ENCODE measurements around the gene CACNG1. TPM values are rescaled to one million over a fixed set of nuclear protein-coding genes. Genes with fewer than 3 reads are reported as not detected.
"Not testable (repeated sequence)": the region's sequence is repeated elsewhere in the genome, so short reads cannot be mapped to it uniquely, and the experiment has no call there.

The CACNG1 gene
- total and polyA plus RNA-seq, 3 donors from 2014 or later = 0.69 TPM; not detected in 2

- TF ChIP-seq, protein P1, sequence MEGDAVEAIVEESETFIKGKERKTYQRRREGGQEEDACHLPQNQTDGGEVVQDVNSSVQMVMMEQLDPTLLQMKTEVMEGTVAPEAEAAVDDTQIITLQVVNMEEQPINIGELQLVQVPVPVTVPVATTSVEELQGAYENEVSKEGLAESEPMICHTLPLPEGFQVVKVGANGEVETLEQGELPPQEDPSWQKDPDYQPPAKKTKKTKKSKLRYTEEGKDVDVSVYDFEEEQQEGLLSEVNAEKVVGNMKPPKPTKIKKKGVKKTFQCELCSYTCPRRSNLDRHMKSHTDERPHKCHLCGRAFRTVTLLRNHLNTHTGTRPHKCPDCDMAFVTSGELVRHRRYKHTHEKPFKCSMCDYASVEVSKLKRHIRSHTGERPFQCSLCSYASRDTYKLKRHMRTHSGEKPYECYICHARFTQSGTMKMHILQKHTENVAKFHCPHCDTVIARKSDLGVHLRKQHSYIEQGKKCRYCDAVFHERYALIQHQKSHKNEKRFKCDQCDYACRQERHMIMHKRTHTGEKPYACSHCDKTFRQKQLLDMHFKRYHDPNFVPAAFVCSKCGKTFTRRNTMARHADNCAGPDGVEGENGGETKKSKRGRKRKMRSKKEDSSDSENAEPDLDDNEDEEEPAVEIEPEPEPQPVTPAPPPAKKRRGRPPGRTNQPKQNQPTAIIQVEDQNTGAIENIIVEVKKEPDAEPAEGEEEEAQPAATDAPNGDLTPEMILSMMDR (IDR thresholded peaks at IDR 0.05) = no peak
- no peak for TF ChIP-seq POLR2A (IDR thresholded peaks at IDR 0.05)
- WGBS, 2 donors = 87 to 92% methylated on average over 5 of the region's 5 CpGs
- DNase-seq = no peak
- intact Hi-C loops (cut with DNase I; ENCODE audit: low total_unique reads) = no loop called here
- Histone ChIP-seq H3K27ac (no peak overlapping the region), H3K9me3 (no peaks in the 10 kb centered on the region), H3K27me3 (no peaks in the 10 kb centered on the region), H3K36me3 (ENCODE audit: low read depth, missing control alignments) (no peaks in the 10 kb centered on the region), H3K4me3 (no peak overlapping the region), H3K4me1 (no peaks in the 10 kb centered on the region)
These were observed 47.9 kb downstream of the CACNG1 start for GRCh38 chr17:67092291-67092690.

- H3K9me3 ChIP-seq; H3K4me1 ChIP-seq; H3K27ac ChIP-seq; H3K4me3 ChIP-seq; intact Hi-C loops (cut with DNase I; ENCODE audit: low total_unique reads); DNase-seq; H3K36me3 ChIP-seq (ENCODE audit: low read depth, missing control alignments); H3K27me3 ChIP-seq: not testable (repeated sequence)
- 68 to 87% methylated on average over 5 to 7 of the region's 7 CpGs for WGBS, 2 donors
These were observed 48.4 kb downstream of the CACNG1 start for GRCh38 chr17:67092710-67093109.

DNA sequence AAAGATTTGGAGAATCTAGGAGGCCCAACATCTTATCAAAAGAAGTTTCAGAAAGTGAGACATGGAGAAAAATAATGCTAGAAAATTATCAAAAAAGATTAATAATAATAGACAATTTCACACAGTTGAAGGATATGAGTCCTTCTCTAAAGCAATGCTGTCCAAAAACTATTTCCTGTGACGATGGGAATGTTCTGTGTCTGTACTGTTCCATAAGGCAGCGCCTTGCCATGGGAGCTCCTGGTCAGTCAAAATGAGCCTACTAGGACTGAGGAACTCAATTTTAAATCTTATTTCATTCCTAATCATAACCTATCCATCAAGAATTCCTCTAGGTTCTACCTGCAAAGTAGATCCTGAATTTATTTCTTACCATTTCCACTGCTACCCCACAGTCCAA lies 49.0 kb downstream of the CACNG1 start:
- Histone ChIP-seq H3K27me3 (no peaks in the 10 kb centered on the region), H3K4me3 (no peak overlapping the region), H3K9me3 (no peaks in the 10 kb centered on the region), H3K4me1 (no peaks in the 10 kb centered on the region), H3K36me3 (ENCODE audit: low read depth, missing control alignments) (no peaks in the 10 kb centered on the region), H3K27ac (no peak overlapping the region)
- no peak for TF ChIP-seq POLR2A (IDR thresholded peaks at IDR 0.05)
- TF ChIP-seq, protein P1 (IDR thresholded peaks at IDR 0.05) = no peak
- intact Hi-C loops (cut with DNase I; ENCODE audit: low total_unique reads) = no loop called here
- DNase-seq = no peak
- 65 to 78% methylated on average over 2 of the region's 2 CpGs for WGBS, 2 donors

DNA sequence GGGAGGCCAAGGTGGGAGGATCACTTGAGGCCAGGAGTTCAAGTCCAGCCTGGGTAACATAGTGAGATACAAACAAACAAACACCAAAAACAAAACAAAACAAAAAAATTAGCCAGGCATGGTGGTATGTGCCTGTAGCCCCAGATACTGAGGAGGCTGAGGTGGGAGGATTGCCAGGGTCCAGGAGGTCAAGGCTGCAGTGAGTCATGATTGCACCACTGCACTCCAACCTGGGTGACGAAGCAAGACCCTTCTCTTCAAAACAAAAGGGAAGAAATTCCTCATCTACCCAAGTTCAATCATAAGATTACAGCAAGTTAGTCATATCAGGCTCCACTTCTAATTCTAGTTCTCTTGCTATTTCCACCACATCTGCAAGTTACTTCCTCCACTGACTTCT lies 50.9 kb downstream of the CACNG1 start:
- intact Hi-C loops (cut with DNase I; ENCODE audit: low total_unique reads); H3K27me3 ChIP-seq; H3K4me1 ChIP-seq; DNase-seq; H3K4me3 ChIP-seq; H3K36me3 ChIP-seq (ENCODE audit: low read depth, missing control alignments); H3K27ac ChIP-seq; H3K9me3 ChIP-seq: not testable (repeated sequence)
- 0 to 14% methylated on average over 1 of the region's 1 CpG for WGBS, 2 donors

GRCh38 chr17:67095803-67096202 lies 51.4 kb downstream of the CACNG1 start:
- no peaks in the 10 kb centered on the region for H3K27me3 ChIP-seq
- no peak for TF ChIP-seq POLR2A (IDR thresholded peaks at IDR 0.05)
- TF ChIP-seq, protein P1 (IDR thresholded peaks at IDR 0.05) = no peak
- 100% methylated on average over 1 of the region's 1 CpG for WGBS, 2 donors
- no peaks in the 10 kb centered on the region for H3K9me3 ChIP-seq
- no peaks in the 10 kb centered on the region for H3K36me3 ChIP-seq (ENCODE audit: low read depth, missing control alignments)
- H3K4me3 ChIP-seq = no peak overlapping the region
- H3K27ac ChIP-seq = no peak overlapping the region
- no peak for DNase-seq
- intact Hi-C loops (cut with DNase I; ENCODE audit: low total_unique reads) = no loop called here
- no peaks in the 10 kb centered on the region for H3K4me1 ChIP-seq

- Histone ChIP-seq H3K27me3 (no peaks in the 10 kb centered on the region), H3K27ac (no peak overlapping the region), H3K36me3 (ENCODE audit: low read depth, missing control alignments) (no peaks in the 10 kb centered on the region), H3K4me1 (no peaks in the 10 kb centered on the region), H3K9me3 (no peaks in the 10 kb centered on the region), H3K4me3 (no peak overlapping the region)
- no peak for DNase-seq
- no peak for TF ChIP-seq POLR2A (IDR thresholded peaks at IDR 0.05)
- TF ChIP-seq, protein P1 (IDR thresholded peaks at IDR 0.05) = no peak
- intact Hi-C loops (cut with DNase I; ENCODE audit: low total_unique reads) = no loop called here
- WGBS, 2 donors = 97 to 100% methylated on average over 1 of the region's 1 CpG
These were observed 52.3 kb downstream of the CACNG1 start for GRCh38 chr17:67096609-67097008.

Measured in testis (tissue), 3 donors.